Loucy (cell line): ENCODE measurements around the gene DPF3.

Source experiments
- EZH2phosphoT487 ChIP-seq: fragments of 200-600 bp; IDR thresholded peaks from 2 replicates; pipeline ENCODE4 v1.6.1; 2018; ENCODE audit warnings: antibody characterized with exemption, mild to moderate bottlenecking, moderate library complexity, borderline replicate concordance
- TF ChIP-seq, protein P1 (sequence below): fragments of 200-600 bp; sonication (generic); conservative IDR thresholded peaks from 2 replicates; pipeline ENCODE4 v1.5.1; 2014; ENCODE audit warnings: mild to moderate bottlenecking, antibody characterized with exemption, low read length

DNA sequence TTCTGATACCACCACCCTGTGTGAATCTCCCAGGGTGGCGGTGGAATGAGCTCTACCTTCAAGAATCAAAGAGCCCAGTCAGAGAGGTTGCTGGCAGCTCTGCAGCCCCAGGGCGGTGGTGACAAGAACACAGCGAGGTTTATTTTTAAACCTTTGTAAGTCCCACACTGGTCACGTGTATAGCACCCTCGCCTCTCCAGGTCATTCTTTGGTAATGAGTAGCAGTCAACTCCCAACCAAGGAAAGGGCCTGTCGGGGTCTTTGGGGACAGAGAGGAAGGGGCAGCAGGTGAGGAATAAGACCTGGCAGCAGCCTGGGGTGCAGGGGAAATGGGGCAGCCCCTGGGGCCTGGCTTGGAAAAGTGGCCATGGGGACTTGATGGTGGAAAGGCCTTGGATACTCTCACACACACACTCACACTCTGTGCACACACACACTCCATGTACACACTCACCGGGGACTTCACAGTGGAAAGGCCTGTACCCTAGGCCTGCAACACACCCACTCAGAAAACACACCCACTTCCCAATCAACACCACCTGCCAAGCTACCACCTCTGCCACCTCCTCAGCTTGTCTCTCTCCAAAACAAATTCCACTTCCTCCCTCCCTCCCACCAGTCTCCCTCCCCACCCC is 178.6 kb downstream of the DPF3 start:
- TF ChIP-seq, protein P1, sequence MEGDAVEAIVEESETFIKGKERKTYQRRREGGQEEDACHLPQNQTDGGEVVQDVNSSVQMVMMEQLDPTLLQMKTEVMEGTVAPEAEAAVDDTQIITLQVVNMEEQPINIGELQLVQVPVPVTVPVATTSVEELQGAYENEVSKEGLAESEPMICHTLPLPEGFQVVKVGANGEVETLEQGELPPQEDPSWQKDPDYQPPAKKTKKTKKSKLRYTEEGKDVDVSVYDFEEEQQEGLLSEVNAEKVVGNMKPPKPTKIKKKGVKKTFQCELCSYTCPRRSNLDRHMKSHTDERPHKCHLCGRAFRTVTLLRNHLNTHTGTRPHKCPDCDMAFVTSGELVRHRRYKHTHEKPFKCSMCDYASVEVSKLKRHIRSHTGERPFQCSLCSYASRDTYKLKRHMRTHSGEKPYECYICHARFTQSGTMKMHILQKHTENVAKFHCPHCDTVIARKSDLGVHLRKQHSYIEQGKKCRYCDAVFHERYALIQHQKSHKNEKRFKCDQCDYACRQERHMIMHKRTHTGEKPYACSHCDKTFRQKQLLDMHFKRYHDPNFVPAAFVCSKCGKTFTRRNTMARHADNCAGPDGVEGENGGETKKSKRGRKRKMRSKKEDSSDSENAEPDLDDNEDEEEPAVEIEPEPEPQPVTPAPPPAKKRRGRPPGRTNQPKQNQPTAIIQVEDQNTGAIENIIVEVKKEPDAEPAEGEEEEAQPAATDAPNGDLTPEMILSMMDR, result no peak
- TF ChIP-seq EZH2phosphoT487, result no peak
